ENCODE results near the gene ITGA5.

- TF ChIP-seq CTCF (IDR thresholded peaks at IDR 0.05): no peak
- TF ChIP-seq POLR2A (IDR thresholded peaks at IDR 0.05): no peak
- no peak for TF ChIP-seq POLR2AphosphoS5 (IDR thresholded peaks at IDR 0.05)
Observed at GRCh38 chr12:54427106-54427505, 8.0 kb upstream of the ITGA5 start.

Data from prostate gland (tissue), 2 donors.